Kidney epithelial cell (primary cell): ENCODE data around the gene SPSB4. TPM values are rescaled to one million over a fixed set of nuclear protein-coding genes. Genes with fewer than 3 reads are reported as not detected.

Experiments
- DNase-seq: peaks from one replicate; pipeline ENCODE4 v3.0.0-alpha.2; 2010; ENCODE audit warnings: low read depth
- H3K27me3 ChIP-seq: 2 replicates; pipeline ENCODE4 v1.6.0; 2011; ENCODE audit warnings: low read length; ENCODE audit not compliant: control insufficient read depth, insufficient read depth
- H3K36me3 ChIP-seq: 2 replicates; pipeline ENCODE4 v1.5.1; 2011; ENCODE audit warnings: low read length; ENCODE audit not compliant: control insufficient read depth, insufficient read depth
- H3K4me3 ChIP-seq: 2 replicates; pipeline ENCODE4 v1.5.1; 2011; ENCODE audit warnings: low read depth, mild to moderate bottlenecking, control low read depth, low read length
- total RNA-seq: library from RNA; depleted of rRNA; stranded (reverse); fragments of >200 nt; gene quantifications from 2 replicates; pipeline ENCODE4 v1.2.3, GENCODE V29; 2015
- TF ChIP-seq, protein P1 (sequence below): IDR thresholded peaks from 2 replicates; pipeline ENCODE4 v1.5.1; 2011; ENCODE audit warnings: mild to moderate bottlenecking, moderate library complexity, low read length, control low read depth, inconsistent platforms; ENCODE audit not compliant: insufficient read depth, poor library complexity, severe bottlenecking

The SPSB4 gene
- total RNA-seq, 1 donor from 2014 or later, result 0.67 TPM

DNA sequence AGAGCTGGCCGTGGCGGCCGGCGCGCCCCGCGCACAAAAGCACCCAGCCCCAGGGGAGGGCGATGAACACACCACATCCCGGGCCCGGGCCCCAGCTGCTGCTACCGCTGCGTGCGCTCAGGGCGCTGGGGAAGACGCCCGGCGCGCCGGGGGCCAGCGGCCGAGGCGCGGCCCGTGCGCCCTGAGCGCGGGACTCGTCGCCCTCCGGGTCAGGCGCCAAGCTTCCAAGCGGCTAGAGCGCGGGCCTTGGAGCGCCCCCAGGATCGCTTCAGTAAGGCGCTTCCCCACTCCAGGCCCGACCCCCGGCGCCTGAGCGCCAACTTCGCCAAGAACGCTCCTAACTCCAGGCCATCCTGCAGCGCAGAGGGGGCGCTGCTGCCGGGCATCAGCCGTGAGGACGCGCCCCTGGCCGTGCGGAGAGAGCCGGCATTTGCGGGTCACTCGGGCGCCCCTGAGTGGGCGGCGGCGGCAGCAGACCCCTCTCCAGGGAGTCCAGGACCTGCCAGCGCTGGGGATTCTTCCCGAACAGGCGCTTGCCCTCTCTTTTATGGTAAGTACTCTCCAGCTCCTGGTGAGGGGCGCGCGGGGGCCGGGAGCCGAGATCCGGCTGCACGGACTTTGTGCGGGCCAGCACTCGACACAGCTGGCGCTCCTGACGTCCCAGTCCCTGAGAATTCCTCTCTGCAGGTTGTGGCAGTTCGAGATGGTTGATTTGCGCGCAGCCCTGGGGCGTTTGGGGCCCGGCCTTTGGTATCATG is 475 bp downstream of the SPSB4 start:
- H3K27me3 ChIP-seq, result peaks cover 50% of the 10 kb centered on the region
- no peaks in the 10 kb centered on the region for H3K36me3 ChIP-seq
- DNase-seq, result no peak
- TF ChIP-seq, protein P1, sequence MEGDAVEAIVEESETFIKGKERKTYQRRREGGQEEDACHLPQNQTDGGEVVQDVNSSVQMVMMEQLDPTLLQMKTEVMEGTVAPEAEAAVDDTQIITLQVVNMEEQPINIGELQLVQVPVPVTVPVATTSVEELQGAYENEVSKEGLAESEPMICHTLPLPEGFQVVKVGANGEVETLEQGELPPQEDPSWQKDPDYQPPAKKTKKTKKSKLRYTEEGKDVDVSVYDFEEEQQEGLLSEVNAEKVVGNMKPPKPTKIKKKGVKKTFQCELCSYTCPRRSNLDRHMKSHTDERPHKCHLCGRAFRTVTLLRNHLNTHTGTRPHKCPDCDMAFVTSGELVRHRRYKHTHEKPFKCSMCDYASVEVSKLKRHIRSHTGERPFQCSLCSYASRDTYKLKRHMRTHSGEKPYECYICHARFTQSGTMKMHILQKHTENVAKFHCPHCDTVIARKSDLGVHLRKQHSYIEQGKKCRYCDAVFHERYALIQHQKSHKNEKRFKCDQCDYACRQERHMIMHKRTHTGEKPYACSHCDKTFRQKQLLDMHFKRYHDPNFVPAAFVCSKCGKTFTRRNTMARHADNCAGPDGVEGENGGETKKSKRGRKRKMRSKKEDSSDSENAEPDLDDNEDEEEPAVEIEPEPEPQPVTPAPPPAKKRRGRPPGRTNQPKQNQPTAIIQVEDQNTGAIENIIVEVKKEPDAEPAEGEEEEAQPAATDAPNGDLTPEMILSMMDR, result no peak
- peak overlapping the region; percentile 14 for H3K4me3 ChIP-seq

DNA sequence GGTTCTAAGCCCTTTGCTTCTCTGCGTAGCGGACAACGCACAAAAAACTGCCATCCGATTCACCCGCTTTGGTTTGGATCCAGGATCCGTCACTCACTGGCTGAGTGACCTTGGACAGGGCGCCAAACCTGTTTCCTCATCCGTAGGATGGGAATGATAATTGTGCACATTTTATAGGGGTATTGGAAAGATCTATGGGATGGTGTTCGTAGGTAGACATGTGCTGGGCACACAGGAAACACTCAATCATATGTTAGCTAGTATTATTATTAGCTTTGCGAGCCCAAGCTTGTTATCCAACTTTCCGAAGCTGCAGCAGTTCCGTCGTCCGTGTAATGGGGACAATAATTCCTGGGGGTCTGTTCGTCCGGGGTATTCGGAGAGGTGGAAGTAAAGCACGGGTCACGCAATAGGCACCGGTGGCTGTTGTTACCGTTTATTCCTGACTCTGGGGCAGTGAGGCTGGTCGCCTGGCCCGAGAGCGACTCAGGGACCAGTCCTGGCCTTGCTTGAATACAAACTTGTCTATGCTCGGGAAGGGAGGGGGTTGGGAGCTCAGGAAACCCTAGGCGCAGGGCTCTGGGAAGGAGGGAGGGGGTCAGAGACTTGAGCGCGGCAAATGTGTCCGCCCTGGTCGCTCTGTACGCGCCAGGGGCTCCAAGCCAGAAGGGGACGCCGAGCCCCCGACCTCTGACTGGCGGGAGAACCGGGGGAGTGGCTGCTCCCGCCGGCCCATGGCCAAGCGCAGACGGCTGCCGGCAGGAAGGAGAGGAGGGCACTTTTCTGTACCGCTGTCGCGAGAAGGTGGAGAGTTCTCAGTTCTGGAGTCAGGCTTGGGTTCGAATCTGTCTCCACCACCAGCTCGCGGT is 1.3 kb downstream of the SPSB4 start:
- TF ChIP-seq, protein P1, result no peak
- Histone ChIP-seq H3K4me3 (no peak overlapping the region), H3K27me3 (peaks cover 51% of the 10 kb centered on the region), H3K36me3 (no peaks in the 10 kb centered on the region)
- no peak for DNase-seq

DNA sequence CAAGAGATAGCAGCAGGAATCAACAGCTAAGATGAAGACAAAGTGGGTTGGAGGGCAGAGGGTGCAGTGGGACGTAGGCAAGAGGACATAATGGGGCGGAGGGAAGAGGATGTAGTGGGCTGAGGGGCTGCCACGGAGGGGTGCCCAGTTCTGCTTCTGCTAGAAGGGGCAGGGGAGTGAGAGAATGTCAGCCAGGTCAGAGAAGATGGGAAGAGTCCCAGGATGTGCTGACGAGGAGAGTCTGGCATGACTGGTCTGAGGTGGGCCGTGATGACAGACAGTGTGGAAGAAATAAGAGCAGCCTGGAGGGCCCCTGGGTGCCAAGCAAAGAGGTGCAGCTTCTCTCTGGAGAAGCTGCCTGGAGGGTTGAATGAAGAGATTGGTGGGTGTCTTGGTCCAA is 4.0 kb downstream of the SPSB4 start:
- no peak for DNase-seq
- Histone ChIP-seq H3K4me3 (no peak overlapping the region), H3K36me3 (no peaks in the 10 kb centered on the region), H3K27me3 (peaks cover 42% of the 10 kb centered on the region)
- TF ChIP-seq, protein P1, result no peak

DNA sequence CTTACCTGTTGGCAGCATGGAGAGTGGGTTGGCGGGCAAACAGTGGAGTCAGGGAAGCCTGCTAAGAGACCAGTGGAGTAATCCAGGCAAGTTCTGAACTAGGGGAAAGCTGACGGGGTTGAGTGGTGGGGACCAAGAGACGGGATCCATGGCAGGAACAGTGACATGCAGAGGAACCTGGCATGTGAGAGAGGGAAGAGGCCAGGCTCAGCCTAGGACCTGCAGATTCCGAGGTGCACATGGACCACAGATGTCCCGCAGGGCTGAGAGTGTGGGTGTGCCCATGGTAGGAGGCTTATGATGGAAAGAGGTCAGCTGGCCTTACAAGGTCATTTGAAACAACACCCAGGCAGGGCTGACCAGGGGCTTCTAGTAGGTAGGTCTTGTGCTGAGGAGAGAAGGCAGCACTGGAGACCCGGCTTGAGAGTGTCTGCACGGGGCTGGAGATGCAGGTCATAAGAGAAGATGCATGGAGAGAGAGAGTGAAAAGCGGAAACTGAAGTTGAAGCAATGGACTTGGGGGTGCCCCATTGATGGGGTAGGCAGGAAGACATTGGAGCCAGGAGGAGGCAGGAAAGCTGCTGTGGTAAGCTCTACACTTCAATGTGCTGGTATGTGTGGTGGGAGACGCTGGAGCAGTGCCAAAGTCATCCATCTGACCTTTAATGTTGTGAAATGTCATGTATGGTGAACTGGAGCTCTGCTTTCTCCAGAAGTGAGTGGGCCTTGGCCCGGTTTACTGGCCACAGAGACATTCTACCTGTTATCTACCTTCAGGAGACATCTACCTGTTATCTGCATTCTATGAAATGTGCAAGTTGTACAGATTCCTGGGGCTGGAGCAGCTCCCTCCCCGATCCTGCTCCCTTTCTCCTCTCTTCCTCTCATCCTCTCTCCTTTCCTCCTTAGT is 4.6 kb downstream of the SPSB4 start:
- DNase-seq, result no peak
- Histone ChIP-seq H3K4me3 (no peak overlapping the region), H3K27me3 (peaks cover 36% of the 10 kb centered on the region), H3K36me3 (no peaks in the 10 kb centered on the region)
- TF ChIP-seq, protein P1, result no peak

DNA sequence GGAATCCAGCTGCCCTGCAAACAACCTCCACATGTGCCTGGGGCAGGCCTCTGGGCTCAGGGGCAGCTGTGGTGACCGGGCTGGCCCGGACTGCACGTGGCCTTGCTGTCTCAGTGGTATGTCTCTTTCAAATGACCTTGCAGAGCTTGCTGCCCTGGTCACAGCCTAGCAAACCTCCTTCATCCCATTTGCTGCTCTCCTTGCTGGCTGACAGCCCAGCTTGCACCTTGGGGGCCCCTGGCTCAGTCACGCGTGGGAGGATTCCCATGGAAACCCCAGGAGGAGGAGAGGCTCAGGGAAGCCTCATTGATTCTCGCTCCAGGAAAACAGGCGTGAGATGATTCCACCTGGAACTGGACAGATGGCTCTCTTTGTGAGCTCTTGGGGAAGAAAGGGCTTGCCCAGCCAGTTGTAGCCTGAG is 5.6 kb downstream of the SPSB4 start:
- H3K36me3 ChIP-seq, result no peaks in the 10 kb centered on the region
- DNase-seq, result no peak
- H3K4me3 ChIP-seq, result no peak overlapping the region
- H3K27me3 ChIP-seq, result peaks cover 29% of the 10 kb centered on the region
- TF ChIP-seq, protein P1, result no peak
